A549 (cell line): ENCODE data around the gene GATAD1. TPM values are rescaled to one million over a fixed set of nuclear protein-coding genes. Genes with fewer than 3 reads are reported as not detected.
"Not testable (repeated sequence)": the region's sequence is repeated elsewhere in the genome, so short reads cannot be mapped to it uniquely, and the experiment has no call there.

Experiments
- ATAC-seq, 2 experiments: fragments of 200-7000 bp in 1 of 2; fragments of >200 bp in 1 of 2; cut with Nextera tagmentation in 1 of 2; cut with Tn5 transposase in 1 of 2; 3 replicates each; pipeline versions ENCODE4 v1.8.0 to v1.9.1; 2018 to 2020; ENCODE audit warnings: mild to moderate bottlenecking in 1 of 2, moderate library complexity in 1 of 2
- CTCF ChIA-PET: fragments of 300-600 bp; sonication (Branson Sonifier 250); formaldehyde crosslinking; extraction: SDS; loops from one replicate; lab custom pipeline; 2021; ENCODE audit warnings: antibody characterized with exemption, inconsistent platforms; lab: Yijun Ruan, JAX
- POLR2A ChIA-PET: fragments of 350-600 bp; formaldehyde crosslinking; extraction: SDS; loops from one replicate; lab custom pipeline; 2021; ENCODE audit warnings: antibody characterized with exemption, inconsistent platforms; lab: Yijun Ruan, JAX
- DNase-seq, 2 experiments: peaks; one replicate each; pipeline versions ENCODE4 v3.0.0 to v3.0.0-alpha.2; 2011 to 2016; ENCODE audit warnings: low read depth in 1 of 2, low spot score in 1 of 2
- FAIRE-seq: peaks from 2 replicates; lab custom pipeline; 2011; peaks lifted over from hg19 to GRCh38; lab: Jason Lieb, UNC
- H3K27ac ChIP-seq, 2 experiments: fragments of >200 bp; sonication (Bioruptor Twin); formaldehyde crosslinking; 3 replicates each; pipeline ENCODE4 v1.5.1; 2016 to 2017
- H3K4me1 ChIP-seq: fragments of >200 bp; sonication (Bioruptor Twin); formaldehyde crosslinking; 3 replicates; pipeline ENCODE4 v1.6.1; 2016
- H3K4me2 ChIP-seq: fragments of >200 bp; sonication (Bioruptor Twin); formaldehyde crosslinking; 3 replicates; pipeline ENCODE4 v1.6.1; 2016
- H3K4me3 ChIP-seq: fragments of >200 bp; sonication (Bioruptor Twin); formaldehyde crosslinking; 3 replicates; pipeline ENCODE4 v1.5.1; 2016
- H3K9me3 ChIP-seq: fragments of >200 bp; sonication (Bioruptor Twin); formaldehyde crosslinking; 3 replicates; pipeline ENCODE4 v1.6.1; 2016
- CEBPB ChIP-seq, 2 experiments: fragments of >200 bp in 1 of 2; sonication (Bioruptor Twin) in 1 of 2; formaldehyde crosslinking in 1 of 2; IDR thresholded peaks; 2 replicates each; pipeline ENCODE4 v1.6.1; 2012 to 2016
- CHD4 ChIP-seq: fragments of 200-600 bp; sonication (generic); IDR thresholded peaks from 2 replicates; pipeline ENCODE4 v1.6.1; 2016; ENCODE audit warnings: antibody characterized with exemption, mild to moderate bottlenecking, borderline replicate concordance
- EP300 ChIP-seq, 2 experiments: fragments of >200 bp; sonication (Bioruptor Twin); formaldehyde crosslinking; IDR thresholded peaks; 2 replicates in 1 of 2; 3 replicates in 1 of 2; pipeline ENCODE4 v1.6.1; 2016 to 2017
- FOXS1 ChIP-seq: fragments of 250-450 bp; sonication (Bioruptor Pico); IDR thresholded peaks from 2 replicates; pipeline ENCODE4 v1.5.0; 2020; ENCODE audit warnings: mild to moderate bottlenecking, moderate library complexity
- HOXA7 ChIP-seq: fragments of 250-450 bp; sonication (Bioruptor Pico); IDR thresholded peaks from 2 replicates; pipeline ENCODE4 v1.5.0; 2020; ENCODE audit warnings: mild to moderate bottlenecking, moderate library complexity
- HOXB5 ChIP-seq: fragments of 250-450 bp; sonication (Bioruptor Pico); IDR thresholded peaks from 2 replicates; pipeline ENCODE4 v1.5.0; 2020; ENCODE audit warnings: mild to moderate bottlenecking, moderate library complexity
- KDM1A ChIP-seq: fragments of 200-600 bp; sonication (generic); IDR thresholded peaks from 2 replicates; pipeline ENCODE4 v1.6.1; 2016; ENCODE audit warnings: low read depth, mild to moderate bottlenecking
- KDM5A ChIP-seq: fragments of 200-600 bp; sonication (generic); IDR thresholded peaks from 2 replicates; pipeline ENCODE4 v1.6.1; 2016; ENCODE audit warnings: antibody characterized with exemption, mild to moderate bottlenecking
- MAFK ChIP-seq: fragments of 450-650 bp; IDR thresholded peaks from 2 replicates; pipeline ENCODE4 v1.6.1; 2014; ENCODE audit not compliant: partially characterized antibody
- NR3C1 ChIP-seq: fragments of >200 bp; sonication (Bioruptor Twin); formaldehyde crosslinking; IDR thresholded peaks from 3 replicates; pipeline ENCODE4 v1.6.1; 2017
- POLR2AphosphoS2 ChIP-seq: conservative IDR thresholded peaks from 2 replicates; pipeline ENCODE4 v1.6.1; 2012; ENCODE audit warnings: low read length, improper control_type of control experiment, inconsistent platforms
- RCOR1 ChIP-seq: fragments of 150-350 bp; IDR thresholded peaks from 2 replicates; pipeline ENCODE4 v1.6.1; 2014; ENCODE audit warnings: antibody characterized with exemption, low read length, low read depth
- ZSCAN20 ChIP-seq: fragments of 250-450 bp; sonication (Bioruptor Pico); IDR thresholded peaks from 2 replicates; pipeline ENCODE4 v1.8.0; 2022; ENCODE audit warnings: mild to moderate bottlenecking, moderate library complexity
- WGBS: methylation state at CpG from one replicate; pipeline ENCODE4 v1.1.6; 2017; ENCODE audit errors: missing lambda C conversion rate; 5-methylcytosine and 5-hydroxymethylcytosine counted together
- polyA plus RNA-seq, 4 experiments: library from polyadenylated mRNA; depleted of rRNA in 3 of 4; stranded (reverse); fragments of >200 nt; fragmentation: RNase III in 1 of 4; extraction: RNeasy Plus Mini Kit Qiagen cat#74134 plus additional on column Dnase treatment in 1 of 4; gene quantifications; 2 replicates in 3 of 4; 3 replicates in 1 of 4; pipeline ENCODE4 v1.2.3, GENCODE V29; 2011 to 2017
- TF ChIP-seq, protein P1 (sequence below): IDR thresholded peaks from 2 replicates; pipeline ENCODE4 v1.6.1; 2012
- TF ChIP-seq, protein P2 (sequence below): fragments of 450-650 bp; IDR thresholded peaks from 2 replicates; pipeline ENCODE4 v1.6.1; 2014; ENCODE audit warnings: antibody characterized with exemption
- TF ChIP-seq, protein P3 (sequence below): IDR thresholded peaks from 2 replicates; pipeline ENCODE4 v1.6.1; 2012

The GATAD1 gene
- polyA plus RNA-seq, 2 of the 4 experiments (the other 2 are of a cell fraction), result 20.8 to 35.7 TPM

DNA sequence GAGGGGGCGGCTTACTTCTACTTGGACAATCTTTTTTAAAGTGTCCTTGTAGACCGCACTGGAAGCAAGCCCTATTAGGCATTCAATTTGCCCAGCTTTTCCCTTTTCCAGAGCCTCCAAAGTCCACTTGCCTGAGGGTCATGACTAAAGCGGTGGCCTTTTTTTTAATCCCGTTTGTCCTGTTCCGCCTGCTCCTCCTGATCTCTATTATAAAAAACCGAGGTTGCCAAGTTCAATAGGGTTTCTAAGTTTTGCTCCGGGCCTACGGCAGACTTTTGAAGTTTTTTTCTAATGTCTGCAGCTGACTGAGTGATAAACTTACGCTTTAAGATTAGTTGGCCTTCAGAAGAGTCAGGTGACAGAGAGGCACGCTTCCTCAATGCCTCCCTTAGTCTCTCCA lies 26.7 kb downstream of the GATAD1 start:
- H3K4me1 ChIP-seq, CTCF ChIA-PET, DNase-seq, H3K4me2 ChIP-seq, POLR2A ChIA-PET, H3K4me3 ChIP-seq, H3K9me3 ChIP-seq, ATAC-seq, H3K27ac ChIP-seq, FAIRE-seq: not testable (repeated sequence)
- WGBS, result 82% methylated on average over 10 of the region's 10 CpGs

DNA sequence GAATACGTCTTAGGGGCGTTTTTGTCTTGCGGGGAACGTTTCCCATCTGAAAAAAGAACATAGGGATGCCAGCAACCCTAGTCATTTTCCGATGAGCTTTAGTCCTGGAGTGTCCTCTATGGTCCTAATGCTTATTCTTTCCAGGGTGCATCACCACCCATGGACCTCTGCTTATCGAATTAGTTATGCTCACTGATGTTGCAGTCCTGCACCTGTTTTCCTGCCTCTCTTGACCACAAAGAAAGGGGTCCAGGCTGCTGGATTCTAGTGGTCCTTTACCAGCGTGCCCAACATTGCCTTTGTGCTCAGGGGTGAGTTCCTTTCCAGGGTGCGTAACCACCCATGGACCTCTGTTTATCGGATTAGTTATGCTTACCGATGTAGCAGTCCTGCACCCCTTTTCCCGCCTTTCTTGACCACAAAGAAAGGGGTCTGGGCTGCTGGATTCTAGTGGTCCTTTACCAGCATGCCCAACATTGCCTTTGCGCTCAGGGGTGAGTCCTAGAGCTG lies 28.0 kb downstream of the GATAD1 start:
- POLR2A ChIA-PET, result not testable (repeated sequence)

DNA sequence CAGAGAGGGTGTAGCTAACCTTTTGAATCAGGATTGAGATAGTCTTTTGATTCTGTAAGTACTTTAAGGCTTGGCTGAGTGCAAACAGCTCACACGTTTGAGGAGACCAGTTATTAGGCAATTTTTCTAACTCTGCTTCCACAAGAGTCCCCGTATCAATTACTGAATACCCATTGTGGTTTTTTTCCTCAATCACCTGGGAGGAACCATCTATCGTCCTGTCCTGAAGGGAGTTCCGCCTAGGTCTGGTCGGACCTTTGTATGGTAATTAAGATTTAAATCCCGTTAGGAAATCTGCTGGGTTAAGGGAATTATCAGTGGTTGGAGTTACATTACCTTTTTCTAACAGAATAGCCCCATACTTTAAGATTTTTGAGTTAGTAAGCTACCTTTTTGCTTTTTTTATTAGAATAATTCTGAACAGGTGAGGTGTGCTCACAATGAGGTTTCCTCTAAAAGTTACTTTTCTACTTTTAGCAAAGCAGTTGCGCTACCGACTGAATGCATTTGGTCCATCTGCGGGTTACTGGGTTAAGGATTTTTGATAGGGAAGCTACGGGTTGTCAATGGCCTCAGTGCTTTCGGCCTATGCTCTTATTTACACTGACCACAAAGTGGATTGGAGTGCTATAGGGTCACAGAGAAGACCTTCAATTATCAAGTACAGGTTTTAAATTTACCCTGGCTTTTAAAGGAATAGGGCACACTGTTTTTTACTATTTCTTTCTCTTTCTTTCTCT lies 28.7 kb downstream of the GATAD1 start:
- ATAC-seq, FAIRE-seq, H3K4me2 ChIP-seq, POLR2A ChIA-PET, H3K9me3 ChIP-seq, DNase-seq, H3K27ac ChIP-seq, H3K4me3 ChIP-seq, H3K4me1 ChIP-seq: not testable (repeated sequence)
- CTCF ChIA-PET, result interaction anchor here (1.2 to 2.2 kb wide), 3 partner anchors 8 to 16 kb away, joined by 3 to 8 read pairs (median 3); no protein-coding TSS in a partner anchor
- WGBS, result 75% methylated on average over 11 of the region's 11 CpGs

More for the DNA sequence above, 28.0 kb downstream of the GATAD1 start:
- DNase-seq, FAIRE-seq, H3K27ac ChIP-seq, H3K4me2 ChIP-seq, H3K9me3 ChIP-seq, H3K4me1 ChIP-seq, H3K4me3 ChIP-seq, ATAC-seq: not testable (repeated sequence)
- CTCF ChIA-PET, result interaction anchor here (2.2 kb wide), 1 partner anchor 14 kb away, joined by 8 read pairs; no protein-coding TSS in a partner anchor
- 74% methylated on average over 12 of the region's 12 CpGs for WGBS

DNA sequence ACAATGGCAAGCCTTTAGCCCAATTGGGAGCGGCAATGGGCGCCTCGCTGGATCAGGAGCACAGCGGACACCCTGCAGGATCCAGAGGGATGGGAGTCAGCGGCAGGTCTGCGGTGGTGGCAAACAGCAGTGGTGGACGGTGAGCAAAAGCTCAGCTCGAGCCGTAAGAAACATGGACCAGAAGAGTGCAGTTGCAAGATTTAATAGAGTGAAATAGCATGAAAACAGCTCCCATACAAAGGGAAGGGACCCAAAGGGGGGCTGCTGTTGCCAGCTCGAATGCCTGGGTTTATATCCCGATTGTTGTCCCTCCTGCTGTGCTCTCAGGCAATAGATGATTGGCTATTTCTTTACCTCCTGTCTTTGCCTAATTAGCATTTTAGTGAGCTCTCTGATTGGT lies 30.4 kb downstream of the GATAD1 start, which contains the start of gene ERVW-1:
ERVW-1 (minus strand) TSS at position 266 of the 400 bp plus-strand sequence. CDS start 7,565 bp downstream, outside the sequence.
- FAIRE-seq, H3K4me3 ChIP-seq, ATAC-seq, DNase-seq, H3K4me2 ChIP-seq, H3K9me3 ChIP-seq, H3K27ac ChIP-seq, H3K4me1 ChIP-seq, POLR2A ChIA-PET: not testable (repeated sequence)
- CTCF ChIA-PET, result interaction anchor here (1.3 kb wide), 1 partner anchor 15 kb away, joined by 3 read pairs; no protein-coding TSS in a partner anchor
- WGBS, result 92% methylated on average over 8 of the region's 11 CpGs

DNA sequence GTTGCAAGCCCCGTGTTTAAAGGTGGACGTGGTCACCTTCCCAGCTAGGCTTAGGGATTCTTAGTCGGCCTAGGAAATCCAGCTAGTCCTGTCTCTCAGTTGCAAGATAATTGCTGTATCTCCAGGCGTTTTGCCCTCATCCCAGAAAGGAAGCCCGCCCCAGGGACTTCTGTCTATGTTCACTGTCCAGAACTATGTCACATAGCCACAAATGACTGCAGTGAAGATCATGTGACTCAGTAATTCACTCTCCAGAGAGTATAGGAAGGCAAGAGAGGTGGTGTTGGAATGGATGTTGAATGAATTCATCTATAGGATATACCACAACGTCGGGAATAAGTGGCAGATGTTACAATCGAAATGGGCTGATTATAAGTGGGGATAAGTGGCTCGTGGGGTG lies 30.8 kb downstream of the GATAD1 start:
- FAIRE-seq, result no peak
- H3K4me2 ChIP-seq, result no peak overlapping the region

More for the DNA sequence above, 30.8 kb downstream of the GATAD1 start:
- H3K4me3 ChIP-seq, result no peak overlapping the region
- H3K4me1 ChIP-seq, result no peaks in the 10 kb centered on the region
- TF ChIP-seq EP300 (IDR thresholded peaks at IDR 0.05), result no peak
- TF ChIP-seq CEBPB (IDR thresholded peaks at IDR 0.05), result no peak
- TF ChIP-seq ZSCAN20, result no peak
- TF ChIP-seq MAFK, result no peak
- no peak for TF ChIP-seq HOXB5
- TF ChIP-seq NR3C1, result no peak
- TF ChIP-seq HOXA7 (CRISPR knock-in tag), result no peak
- TF ChIP-seq CHD4, result no peak
- TF ChIP-seq, protein P1, sequence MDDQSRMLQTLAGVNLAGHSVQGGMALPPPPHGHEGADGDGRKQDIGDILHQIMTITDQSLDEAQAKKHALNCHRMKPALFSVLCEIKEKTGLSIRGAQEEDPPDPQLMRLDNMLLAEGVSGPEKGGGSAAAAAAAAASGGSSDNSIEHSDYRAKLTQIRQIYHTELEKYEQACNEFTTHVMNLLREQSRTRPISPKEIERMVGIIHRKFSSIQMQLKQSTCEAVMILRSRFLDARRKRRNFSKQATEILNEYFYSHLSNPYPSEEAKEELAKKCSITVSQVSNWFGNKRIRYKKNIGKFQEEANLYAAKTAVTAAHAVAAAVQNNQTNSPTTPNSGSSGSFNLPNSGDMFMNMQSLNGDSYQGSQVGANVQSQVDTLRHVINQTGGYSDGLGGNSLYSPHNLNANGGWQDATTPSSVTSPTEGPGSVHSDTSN, result no peak
- no peak for TF ChIP-seq FOXS1 (CRISPR knock-in tag)
- TF ChIP-seq, protein P2, sequence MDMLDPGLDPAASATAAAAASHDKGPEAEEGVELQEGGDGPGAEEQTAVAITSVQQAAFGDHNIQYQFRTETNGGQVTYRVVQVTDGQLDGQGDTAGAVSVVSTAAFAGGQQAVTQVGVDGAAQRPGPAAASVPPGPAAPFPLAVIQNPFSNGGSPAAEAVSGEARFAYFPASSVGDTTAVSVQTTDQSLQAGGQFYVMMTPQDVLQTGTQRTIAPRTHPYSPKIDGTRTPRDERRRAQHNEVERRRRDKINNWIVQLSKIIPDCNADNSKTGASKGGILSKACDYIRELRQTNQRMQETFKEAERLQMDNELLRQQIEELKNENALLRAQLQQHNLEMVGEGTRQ, result no peak
- no peak for TF ChIP-seq RCOR1
- TF ChIP-seq POLR2AphosphoS2, result no peak
- TF ChIP-seq, protein P3, sequence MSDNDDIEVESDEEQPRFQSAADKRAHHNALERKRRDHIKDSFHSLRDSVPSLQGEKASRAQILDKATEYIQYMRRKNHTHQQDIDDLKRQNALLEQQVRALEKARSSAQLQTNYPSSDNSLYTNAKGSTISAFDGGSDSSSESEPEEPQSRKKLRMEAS, result no peak
- TF ChIP-seq KDM1A, result no peak
- no peak for TF ChIP-seq KDM5A
- 59% methylated on average over 9 of the region's 9 CpGs for WGBS
- CTCF ChIA-PET, result interaction anchor here (1.3 kb wide), 1 partner anchor 14 kb away, joined by 3 read pairs; no protein-coding TSS in a partner anchor
- H3K27ac ChIP-seq, result no peak overlapping the region
- no peaks in the 10 kb centered on the region for H3K9me3 ChIP-seq
- DNase-seq, result no peak
- POLR2A ChIA-PET, result no interaction called here
- ATAC-seq, result no peak
